Measurements from ENCODE around the gene ROBO1. TPM values are rescaled to one million over a fixed set of nuclear protein-coding genes. Genes with fewer than 3 reads are reported as not detected.

The ROBO1 gene
- total RNA-seq, 4 donors from 2014 or later, result 12.3 to 112 (median 27.1) TPM

DNA sequence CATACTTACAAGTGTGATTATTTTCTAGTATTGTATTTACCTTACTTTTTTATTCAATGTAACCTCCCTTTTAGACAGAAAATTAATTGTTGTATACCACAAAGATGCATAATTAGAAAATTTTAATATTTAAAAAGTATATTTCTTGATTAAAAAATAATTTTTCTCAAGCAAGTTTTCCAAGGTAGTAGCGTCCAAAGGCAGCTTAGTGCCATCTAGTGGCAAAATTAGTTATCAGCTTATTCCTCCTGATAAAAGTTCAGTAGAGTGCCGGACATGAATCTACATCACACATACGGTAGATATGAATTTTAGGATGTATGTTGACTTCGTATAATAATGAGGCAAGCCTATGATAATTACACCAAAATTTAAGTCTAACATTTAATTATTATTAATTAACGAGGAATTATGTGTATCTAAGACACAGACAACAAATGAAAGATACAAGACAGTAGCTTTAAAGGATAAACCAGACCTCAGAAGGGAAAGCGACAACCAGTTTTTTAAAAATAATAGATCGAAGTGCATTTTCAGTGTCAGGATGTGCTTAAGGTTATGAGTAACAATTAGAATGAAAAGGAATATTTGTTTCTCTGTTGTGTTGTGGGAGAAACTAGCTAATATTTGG, 405.9 kb downstream of the ROBO1 start:
- H3K4me3 ChIP-seq, result no peak overlapping the region
- no peaks in the 10 kb centered on the region for H3K4me1 ChIP-seq
- TF ChIP-seq POLR2A (IDR thresholded peaks at IDR 0.05), result no peak
- TF ChIP-seq, protein P1, sequence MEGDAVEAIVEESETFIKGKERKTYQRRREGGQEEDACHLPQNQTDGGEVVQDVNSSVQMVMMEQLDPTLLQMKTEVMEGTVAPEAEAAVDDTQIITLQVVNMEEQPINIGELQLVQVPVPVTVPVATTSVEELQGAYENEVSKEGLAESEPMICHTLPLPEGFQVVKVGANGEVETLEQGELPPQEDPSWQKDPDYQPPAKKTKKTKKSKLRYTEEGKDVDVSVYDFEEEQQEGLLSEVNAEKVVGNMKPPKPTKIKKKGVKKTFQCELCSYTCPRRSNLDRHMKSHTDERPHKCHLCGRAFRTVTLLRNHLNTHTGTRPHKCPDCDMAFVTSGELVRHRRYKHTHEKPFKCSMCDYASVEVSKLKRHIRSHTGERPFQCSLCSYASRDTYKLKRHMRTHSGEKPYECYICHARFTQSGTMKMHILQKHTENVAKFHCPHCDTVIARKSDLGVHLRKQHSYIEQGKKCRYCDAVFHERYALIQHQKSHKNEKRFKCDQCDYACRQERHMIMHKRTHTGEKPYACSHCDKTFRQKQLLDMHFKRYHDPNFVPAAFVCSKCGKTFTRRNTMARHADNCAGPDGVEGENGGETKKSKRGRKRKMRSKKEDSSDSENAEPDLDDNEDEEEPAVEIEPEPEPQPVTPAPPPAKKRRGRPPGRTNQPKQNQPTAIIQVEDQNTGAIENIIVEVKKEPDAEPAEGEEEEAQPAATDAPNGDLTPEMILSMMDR (IDR thresholded peaks at IDR 0.05), result peak in 3 of 4 experiments; percentile 11 to 46 (median 44)
- H3K27me3 ChIP-seq, result no peaks in the 10 kb centered on the region
- DNase-seq, result no peak
- no peak overlapping the region for H3K27ac ChIP-seq
- no peaks in the 10 kb centered on the region for H3K9me3 ChIP-seq
- no peaks in the 10 kb centered on the region for H3K36me3 ChIP-seq
- intact Hi-C loops (cut with DNase I; ENCODE audit: low total_unique reads), result no loop called here

DNA sequence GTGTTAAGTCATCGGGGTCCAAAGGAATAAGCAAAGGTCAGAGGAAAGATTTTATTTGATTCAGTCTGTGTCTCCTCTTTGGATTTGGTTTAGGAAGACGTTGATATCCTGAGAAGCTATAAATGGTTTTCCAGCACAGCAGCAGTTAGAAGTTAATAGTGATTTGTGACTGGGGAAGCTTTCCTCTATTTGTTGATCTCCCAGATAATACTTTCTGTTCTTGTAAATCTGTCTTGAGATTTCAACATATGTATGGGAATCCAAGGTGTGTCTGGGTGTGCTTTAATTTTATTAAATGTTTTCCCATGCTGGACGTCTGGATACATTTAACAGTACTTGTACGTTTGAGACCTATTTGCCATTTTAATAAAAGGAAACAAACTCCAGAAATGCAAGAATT, 409.5 kb downstream of the ROBO1 start:
- Histone ChIP-seq H3K36me3 (no peaks in the 10 kb centered on the region), H3K27ac (no peak overlapping the region), H3K9me3 (no peaks in the 10 kb centered on the region), H3K4me1 (no peaks in the 10 kb centered on the region), H3K27me3 (no peaks in the 10 kb centered on the region), H3K4me3 (no peak overlapping the region)
- intact Hi-C loops (cut with DNase I; ENCODE audit: low total_unique reads), result no loop called here
- TF ChIP-seq, protein P1 (IDR thresholded peaks at IDR 0.05), result no peak
- no peak for TF ChIP-seq POLR2A (IDR thresholded peaks at IDR 0.05)
- no peak for DNase-seq

DNA sequence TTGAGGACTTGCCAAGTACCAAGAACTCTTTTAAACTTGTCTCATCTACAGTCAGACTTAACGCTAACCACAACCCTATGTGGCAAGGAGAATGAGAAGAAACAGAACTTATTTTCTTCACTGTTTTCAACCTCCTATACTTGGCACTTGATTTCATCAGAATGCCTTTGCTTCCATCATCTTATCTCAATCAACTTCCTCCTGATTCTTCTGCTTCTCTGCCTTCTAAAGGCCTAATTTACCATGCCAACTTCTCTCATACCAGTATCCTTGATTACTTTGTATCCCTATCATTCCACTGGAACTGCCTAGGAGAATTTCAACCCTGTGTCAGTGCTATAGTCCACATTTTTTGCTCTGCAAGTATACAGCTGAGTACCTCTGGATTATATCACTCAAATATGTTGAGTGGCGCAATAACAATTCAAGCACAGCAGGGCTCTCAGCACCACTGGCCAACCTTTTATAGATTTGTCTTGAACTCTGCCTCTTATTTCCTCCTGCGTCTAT, 413.6 kb downstream of the ROBO1 start:
- no peak overlapping the region for H3K4me3 ChIP-seq
- no peak overlapping the region for H3K27ac ChIP-seq
- H3K4me1 ChIP-seq, result no peaks in the 10 kb centered on the region
- intact Hi-C loops (cut with DNase I; ENCODE audit: low total_unique reads), result no loop called here
- H3K27me3 ChIP-seq, result no peaks in the 10 kb centered on the region
- no peak for DNase-seq
- no peaks in the 10 kb centered on the region for H3K9me3 ChIP-seq
- TF ChIP-seq, protein P1 (IDR thresholded peaks at IDR 0.05), result no peak
- no peak for TF ChIP-seq POLR2A (IDR thresholded peaks at IDR 0.05)
- H3K36me3 ChIP-seq, result no peaks in the 10 kb centered on the region

DNA sequence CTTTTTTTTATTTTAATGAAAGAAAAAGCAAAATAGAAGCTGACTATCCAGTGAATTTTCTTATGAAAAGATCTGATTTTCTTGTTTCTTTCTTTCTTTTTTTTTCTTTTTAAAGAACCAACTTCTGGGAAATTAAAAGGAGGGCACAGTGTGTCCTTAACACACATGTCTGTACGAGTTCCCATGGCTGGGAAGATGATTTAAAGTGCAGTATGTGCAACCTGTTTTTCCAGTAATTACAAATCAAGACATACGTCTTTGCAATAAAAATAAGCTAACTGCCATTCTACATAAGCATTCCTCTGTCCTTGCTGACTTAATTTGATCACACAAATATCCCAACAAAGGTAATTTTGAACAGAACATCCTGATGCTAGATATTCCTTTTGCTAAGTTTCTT, 416.1 kb downstream of the ROBO1 start:
- intact Hi-C loops (cut with DNase I; ENCODE audit: low total_unique reads), result no loop called here
- Histone ChIP-seq H3K9me3 (no peaks in the 10 kb centered on the region), H3K4me1 (no peaks in the 10 kb centered on the region), H3K27ac (no peak overlapping the region), H3K4me3 (no peak overlapping the region), H3K27me3 (no peaks in the 10 kb centered on the region), H3K36me3 (no peaks in the 10 kb centered on the region)
- DNase-seq, result no peak
- no peak for TF ChIP-seq POLR2A (IDR thresholded peaks at IDR 0.05)
- TF ChIP-seq, protein P1 (IDR thresholded peaks at IDR 0.05), result no peak

DNA sequence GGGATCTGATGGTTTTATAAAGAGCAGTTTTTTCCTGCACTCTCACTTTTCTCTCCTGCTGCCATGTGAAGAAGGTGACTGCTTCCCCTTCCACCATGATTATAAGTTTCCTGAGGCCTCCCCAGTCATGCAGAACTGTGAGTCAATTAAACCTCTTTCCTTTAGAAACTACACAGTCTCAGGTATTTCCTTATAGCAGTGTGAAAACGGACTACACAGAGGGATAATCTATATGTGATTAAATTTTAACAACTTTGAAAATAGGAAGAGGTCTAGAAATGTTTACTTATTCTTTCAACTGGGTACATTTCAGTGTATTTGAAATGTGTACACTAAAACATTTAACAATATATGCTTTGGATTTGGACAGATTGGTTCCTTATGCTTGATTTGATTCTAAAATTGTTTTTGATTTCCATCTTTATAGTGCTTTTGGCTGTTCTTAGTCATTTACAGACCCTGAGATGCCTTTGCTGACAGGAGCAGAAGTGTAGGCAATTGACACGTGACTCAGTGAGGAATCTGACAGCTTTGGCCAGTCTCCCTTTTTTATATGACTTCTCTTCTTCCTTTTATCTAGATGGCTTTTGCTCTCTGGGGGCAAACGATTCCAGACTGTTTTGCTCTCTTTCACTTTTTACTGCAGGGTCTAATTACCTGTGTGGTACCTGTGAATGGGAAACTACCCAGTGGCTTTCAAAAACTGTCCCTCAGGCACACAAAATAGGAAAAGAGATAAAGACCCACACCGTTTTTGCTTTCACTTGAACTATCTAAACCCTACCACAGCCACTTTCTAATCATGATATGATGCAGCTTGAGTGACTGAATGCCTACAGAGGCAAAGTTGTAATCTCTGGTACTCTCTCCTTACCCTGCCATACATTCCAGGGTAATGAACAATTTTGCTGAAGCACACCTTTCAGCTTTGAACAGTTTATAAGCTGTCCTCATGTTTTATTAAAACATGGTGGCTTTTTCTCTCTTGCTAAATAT, 422.6 kb downstream of the ROBO1 start:
- Histone ChIP-seq H3K27me3 (no peaks in the 10 kb centered on the region), H3K9me3 (no peaks in the 10 kb centered on the region), H3K36me3 (no peaks in the 10 kb centered on the region), H3K27ac (no peak overlapping the region), H3K4me3 (no peak overlapping the region), H3K4me1 (no peaks in the 10 kb centered on the region)
- no peak for DNase-seq
- intact Hi-C loops (cut with DNase I; ENCODE audit: low total_unique reads), result no loop called here
- TF ChIP-seq POLR2A (IDR thresholded peaks at IDR 0.05), result no peak
- TF ChIP-seq, protein P1 (IDR thresholded peaks at IDR 0.05), result no peak
